Measurements from ENCODE around the gene GAK. TPM values are rescaled to one million over a fixed set of nuclear protein-coding genes. Genes with fewer than 3 reads are reported as not detected.

Gene GAK
- total RNA-seq, 1 donor from 2014 or later, result 123 TPM

- Mint-ChIP-seq H3K27ac (ENCODE audit: unreplicated experiment) (no peak overlapping the region), H3K27me3 (ENCODE audit: unreplicated experiment) (peaks cover 10% of the 10 kb centered on the region), H3K4me3 (ENCODE audit: unreplicated experiment) (no peak overlapping the region), H3K4me1 (ENCODE audit: low read depth, unreplicated experiment) (peaks cover 8% of the 10 kb centered on the region), H3K36me3 (ENCODE audit: unreplicated experiment) (no peaks in the 10 kb centered on the region), H3K9me3 (ENCODE audit: unreplicated experiment) (peaks cover 2% of the 10 kb centered on the region)
- DNase-seq, result peak; percentile 12
- no peak for TF ChIP-seq CTCF (IDR thresholded peaks at IDR 0.05; ENCODE audit: partially characterized antibody, unreplicated experiment)
Measured at GRCh38 chr4:948101-948935, 16.2 kb upstream of the GAK start.

GRCh38 chr4:947491-947971 is 15.4 kb upstream of the GAK start:
- Mint-ChIP-seq H3K4me1 (ENCODE audit: low read depth, unreplicated experiment) (peaks cover 8% of the 10 kb centered on the region), H3K27ac (ENCODE audit: unreplicated experiment) (no peak overlapping the region)
- DNase-seq, result peak; percentile 13

GRCh38 chr4:946517-947471 is 14.7 kb upstream of the GAK start:
- H3K4me3 Mint-ChIP-seq (ENCODE audit: unreplicated experiment), result no peak overlapping the region
- peaks cover 7% of the 10 kb centered on the region for H3K27me3 Mint-ChIP-seq (ENCODE audit: unreplicated experiment)
- no peak for DNase-seq
- no peak overlapping the region for H3K27ac Mint-ChIP-seq (ENCODE audit: unreplicated experiment)
- H3K4me1 Mint-ChIP-seq (ENCODE audit: low read depth, unreplicated experiment), result peaks cover 5% of the 10 kb centered on the region
- no peaks in the 10 kb centered on the region for H3K36me3 Mint-ChIP-seq (ENCODE audit: unreplicated experiment)
- H3K9me3 Mint-ChIP-seq (ENCODE audit: unreplicated experiment), result peaks cover 2% of the 10 kb centered on the region
- no peak for TF ChIP-seq CTCF (IDR thresholded peaks at IDR 0.05; ENCODE audit: partially characterized antibody, unreplicated experiment)

More at GRCh38 chr4:947491-947971, 15.4 kb upstream of the GAK start:
- Mint-ChIP-seq H3K4me3 (ENCODE audit: unreplicated experiment) (no peak overlapping the region), H3K36me3 (ENCODE audit: unreplicated experiment) (no peaks in the 10 kb centered on the region), H3K27me3 (ENCODE audit: unreplicated experiment) (peaks cover 10% of the 10 kb centered on the region), H3K9me3 (ENCODE audit: unreplicated experiment) (peaks cover 2% of the 10 kb centered on the region)
- no peak for TF ChIP-seq CTCF (IDR thresholded peaks at IDR 0.05; ENCODE audit: partially characterized antibody, unreplicated experiment)

- Mint-ChIP-seq H3K4me3 (ENCODE audit: unreplicated experiment) (no peak overlapping the region), H3K9me3 (ENCODE audit: unreplicated experiment) (peaks cover 2% of the 10 kb centered on the region), H3K36me3 (ENCODE audit: unreplicated experiment) (no peaks in the 10 kb centered on the region), H3K4me1 (ENCODE audit: low read depth, unreplicated experiment) (peaks cover 4% of the 10 kb centered on the region), H3K27me3 (ENCODE audit: unreplicated experiment) (peaks cover 6% of the 10 kb centered on the region), H3K27ac (ENCODE audit: unreplicated experiment) (no peak overlapping the region)
- no peak for TF ChIP-seq CTCF (IDR thresholded peaks at IDR 0.05; ENCODE audit: partially characterized antibody, unreplicated experiment)
- DNase-seq, result no peak
Measured at GRCh38 chr4:946103-946450, 14.0 kb upstream of the GAK start.

All from glutamatergic neuron (in vitro differentiated cells).